T-cell (primary cell): Measurements from ENCODE around the gene ZNF853. TPM values are rescaled to one million over a fixed set of nuclear protein-coding genes. Genes with fewer than 3 reads are reported as not detected.
A peak's percentile ranks its signal among the peaks of the same experiment; 100 is the strongest.

ENCODE experiments used
- ATAC-seq, 4 experiments: fragments of 200-7000 bp in 3 of 4; fragments of 150-1000 bp in 1 of 4; cut with Tn5 transposase; replicated peaks in 1 of 4; 1 replicate in 3 of 4; 2 replicates in 1 of 4; pipeline ENCODE4 v1.10.0; 2021; ENCODE audit warnings: moderate library complexity in 3 of 4, mild to moderate bottlenecking in 2 of 4, moderate number of reproducible peaks in 1 of 4
- CTCF ChIA-PET, 2 donors: fragments of 300-600 bp; sonication (Branson Sonifier 250); formaldehyde crosslinking; loops; one replicate each; lab custom pipeline; 2022; ENCODE audit warnings: antibody characterized with exemption in 2 of 2; lab: Charles Lee
- POLR2A ChIA-PET, 2 donors: fragments of 300-600 bp; sonication (Branson Sonifier 250); formaldehyde crosslinking; loops; one replicate each; lab custom pipeline; 2022; ENCODE audit warnings: antibody characterized with exemption in 2 of 2; lab: Charles Lee
- DNase-seq, 35 experiments: peaks; one replicate each; pipeline versions ENCODE4 v3.0.0 to v3.0.0-alpha.2; 2013 to 2023
- H3K27ac ChIP-seq: one replicate; pipeline ENCODE4 v1.5.1; 2013; ENCODE audit warnings: low read length
- H3K27me3 ChIP-seq, 2 experiments: replicated peaks in 1 of 2; 1 replicate in 1 of 2; 2 replicates in 1 of 2; pipeline versions ENCODE4 v1.6.1 to v1.7.0; 2013; ENCODE audit warnings: low read length in 1 of 2, mixed read lengths in 1 of 2; ENCODE audit not compliant: control insufficient read depth in 2 of 2, insufficient read depth in 2 of 2; ENCODE audit errors: extremely low read depth in 1 of 2
- H3K36me3 ChIP-seq, 2 donors: 1 replicate in 1 of 2; 2 replicates in 1 of 2; pipeline versions ENCODE4 v1.6.1 to v1.7.0; 2013; ENCODE audit warnings: low read length in 1 of 2; ENCODE audit not compliant: control insufficient read depth in 2 of 2, insufficient read depth in 1 of 2; ENCODE audit errors: extremely low read depth in 1 of 2
- H3K4me1 ChIP-seq, 2 experiments: 1 replicate in 1 of 2; 2 replicates in 1 of 2; pipeline versions ENCODE4 v1.6.1 to v1.7.0; 2013; ENCODE audit warnings: low read length in 2 of 2, mixed read lengths in 1 of 2; ENCODE audit not compliant: insufficient read depth in 2 of 2, control insufficient read depth in 1 of 2; ENCODE audit errors: extremely low read depth in 1 of 2
- H3K4me3 ChIP-seq, 2 donors: 1 replicate in 1 of 2; 2 replicates in 1 of 2; pipeline versions ENCODE4 v1.5.1 to v1.7.0; 2013; ENCODE audit warnings: mild to moderate bottlenecking in 2 of 2, low read length in 1 of 2, moderate library complexity in 1 of 2; ENCODE audit not compliant: control insufficient read depth in 1 of 2; ENCODE audit errors: extremely low read depth in 1 of 2
- H3K9me3 ChIP-seq: 2 replicates; pipeline ENCODE4 v1.7.0; 2013
- H3K27ac Mint-ChIP-seq, 2 donors: one replicate each; pipeline ENCODE4 v1.8.0; 2020 to 2021; ENCODE audit warnings: mild to moderate bottlenecking in 2 of 2, mixed read lengths in 2 of 2
- H3K27me3 Mint-ChIP-seq, 2 donors: one replicate each; pipeline ENCODE4 v1.8.0; 2021 to 2022; ENCODE audit warnings: mixed read lengths in 2 of 2
- H3K36me3 Mint-ChIP-seq: one replicate; pipeline ENCODE4 v1.8.0; 2021; ENCODE audit warnings: mixed read lengths
- H3K4me1 Mint-ChIP-seq, 3 donors: one replicate each; pipeline ENCODE4 v1.8.0; 2020 to 2022; ENCODE audit warnings: mixed read lengths in 3 of 3, mild to moderate bottlenecking in 1 of 3
- H3K4me3 Mint-ChIP-seq, 3 donors: one replicate each; pipeline ENCODE4 v1.8.0; 2020 to 2022; ENCODE audit warnings: mild to moderate bottlenecking in 3 of 3, mixed read lengths in 3 of 3, moderate library complexity in 3 of 3
- H3K9me3 Mint-ChIP-seq, 3 donors: one replicate each; pipeline ENCODE4 v1.8.0; 2020 to 2022; ENCODE audit warnings: mixed read lengths in 3 of 3
- WGBS: methylation state at CpG from one replicate; pipeline ENCODE4 v1.1.5; 2013; ENCODE audit warnings: missing lambda C conversion rate; ENCODE audit not compliant: insufficient coverage; 5-methylcytosine and 5-hydroxymethylcytosine counted together
- total RNA-seq, 35 experiments: library from RNA in 6 of 35; stranded (reverse) in 6 of 35; fragments of 120-200 nt in 1 of 35; gene quantifications; one replicate each; pipeline versions ENCODE4 v1.2.1 to v1.2.4 and lab custom pipeline; 2013 to 2026

ZNF853 gene
- total RNA-seq, 5 donors from 2014 or later (not counting 1 experiment from before 2014, with no cell fraction given) = 3.6 to 7.6 (median 5.6) TPM

DNA sequence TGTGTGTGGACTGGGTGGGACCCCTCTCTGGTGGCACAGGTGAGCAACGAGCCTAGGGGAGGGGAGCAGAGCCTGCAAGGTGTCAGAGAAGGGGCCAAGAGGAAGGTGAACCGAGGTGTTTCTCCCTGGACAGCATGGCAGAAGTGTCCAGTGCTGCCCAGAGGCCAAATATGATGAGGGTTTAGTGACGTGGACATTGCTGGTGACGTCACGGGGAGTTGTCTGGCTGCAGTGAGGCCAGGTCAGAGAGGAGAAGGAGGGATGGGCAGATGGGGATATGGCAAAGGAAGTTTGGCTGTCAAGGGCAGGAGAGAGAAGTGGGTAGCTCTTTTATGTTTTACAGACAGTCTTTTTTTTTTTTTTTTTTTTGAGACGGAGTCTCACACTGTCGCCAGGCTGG lies 2.6 kb upstream of the ZNF853 start:
- Histone ChIP-seq H3K4me3 (no peak overlapping the region), H3K27ac (no peak overlapping the region), H3K4me1 (peaks cover 7 to 27% of the 10 kb centered on the region in 2 experiments), H3K9me3 (no peaks in the 10 kb centered on the region), H3K27me3 (peaks cover 0 to 29% of the 10 kb centered on the region in 2 experiments), H3K36me3 (peaks cover 6 to 10% of the 10 kb centered on the region in 2 donors)
- WGBS = 75% methylated on average over 5 of the region's 7 CpGs
- POLR2A ChIA-PET = interaction anchor here in 1 of 2 donors (0.6 kb wide), 1 partner anchor 1084 kb away, joined by 3 read pairs; no protein-coding TSS in a partner anchor
- peak overlapping the region in 1 of 2 donors; percentile 47 for H3K27ac Mint-ChIP-seq
- H3K27me3 Mint-ChIP-seq = peaks cover 0 to 6% of the 10 kb centered on the region in 2 donors
- H3K9me3 Mint-ChIP-seq = no peaks in the 10 kb centered on the region
- no peaks in the 10 kb centered on the region for H3K36me3 Mint-ChIP-seq
- peaks cover 13 to 18% (median 13%) of the 10 kb centered on the region in 3 donors for H3K4me1 Mint-ChIP-seq
- DNase-seq (no peak), ATAC-seq (no peak)
- peak overlapping the region in 1 of 3 donors; percentile 14 for H3K4me3 Mint-ChIP-seq
- CTCF ChIA-PET = interaction anchor here in 1 of 2 donors (0.6 to 0.7 kb wide), 2 partner anchors 20 to 414 kb away, joined by 3 read pairs; no protein-coding TSS in a partner anchor

DNA sequence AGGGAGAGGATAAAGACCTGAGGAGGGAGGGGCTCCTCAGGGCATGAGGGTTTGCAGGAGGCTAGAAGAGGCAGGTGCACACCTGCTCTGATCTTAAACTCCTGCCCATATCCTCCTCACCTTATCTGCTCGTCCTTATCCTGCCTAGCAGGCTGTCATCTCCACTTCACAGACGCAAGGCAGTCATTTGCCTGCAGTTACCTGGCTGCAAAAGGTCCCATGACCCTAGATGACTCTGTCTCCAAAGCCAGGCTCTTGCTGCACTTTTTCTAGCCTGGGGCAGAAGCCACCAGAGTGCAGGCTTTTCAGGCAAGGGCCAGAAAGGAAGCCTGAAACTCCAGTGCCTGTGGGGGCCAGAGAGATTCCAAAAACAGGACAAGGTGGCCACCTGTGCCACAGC lies 1.7 kb upstream of the ZNF853 start:
- peaks cover 0 to 5% of the 10 kb centered on the region in 2 donors for H3K36me3 ChIP-seq
- peaks cover 0 to 29% of the 10 kb centered on the region in 2 experiments for H3K27me3 ChIP-seq
- Mint-ChIP-seq H3K27me3 (peaks cover 0 to 6% of the 10 kb centered on the region in 2 donors), H3K4me1 (peaks cover 16 to 21% (median 16%) of the 10 kb centered on the region in 3 donors), H3K36me3 (no peaks in the 10 kb centered on the region), H3K4me3 (peak overlapping the region in 2 of 3 donors; percentile 49 to 86), H3K27ac (no peak overlapping the region), H3K9me3 (no peaks in the 10 kb centered on the region)
- no peak for ATAC-seq
- no peaks in the 10 kb centered on the region for H3K9me3 ChIP-seq
- DNase-seq = no peak
- H3K4me1 ChIP-seq = peaks cover 7 to 27% of the 10 kb centered on the region in 2 experiments
- WGBS = 42% methylated on average over 2 of the region's 2 CpGs
- H3K27ac ChIP-seq = no peak overlapping the region
- H3K4me3 ChIP-seq = no peak overlapping the region
- POLR2A ChIA-PET = no interaction called here
- CTCF ChIA-PET = no interaction called here

DNA sequence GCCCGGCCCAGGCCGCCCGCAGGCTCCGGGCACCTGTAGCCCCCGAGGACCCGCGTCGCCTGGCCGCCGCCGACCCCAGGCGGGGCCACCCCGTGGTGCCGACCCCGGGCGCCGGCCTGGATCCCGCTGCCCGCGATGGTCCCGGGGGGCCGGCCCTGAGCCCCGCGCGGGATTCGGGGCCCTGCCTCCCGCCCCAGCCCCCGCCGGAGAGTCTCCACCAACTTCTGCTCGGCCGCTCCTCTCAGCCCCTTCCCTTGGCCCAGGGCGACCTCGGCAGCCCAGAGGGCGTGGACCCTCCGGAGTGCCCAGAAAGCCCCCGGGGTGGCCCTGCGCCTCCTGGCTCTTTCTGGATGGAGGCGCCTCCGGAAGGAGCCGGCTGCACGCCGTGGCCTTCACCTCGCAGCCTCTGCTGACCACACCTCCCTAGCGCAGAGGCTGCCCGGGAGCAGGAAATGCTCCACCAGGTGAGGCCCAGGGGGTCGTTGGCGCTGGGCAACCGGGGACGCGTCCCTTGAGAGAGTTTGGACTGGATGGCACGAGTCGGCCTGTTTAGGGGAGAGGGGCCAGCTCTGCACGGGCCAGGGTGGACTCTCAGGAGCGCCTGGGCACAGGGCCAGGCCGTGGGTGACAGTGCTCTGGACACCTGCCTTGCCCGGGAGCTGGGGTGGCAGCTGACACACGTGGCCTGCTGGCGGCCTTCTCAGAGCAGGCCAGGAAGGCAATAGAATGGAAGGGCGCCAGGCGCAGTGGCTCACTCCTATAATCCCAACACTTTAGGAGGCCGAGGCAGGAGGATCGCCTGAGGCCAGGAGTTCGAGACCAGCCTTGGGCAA lies 529 bp downstream of the ZNF853 start:
- no peak for DNase-seq

DNA sequence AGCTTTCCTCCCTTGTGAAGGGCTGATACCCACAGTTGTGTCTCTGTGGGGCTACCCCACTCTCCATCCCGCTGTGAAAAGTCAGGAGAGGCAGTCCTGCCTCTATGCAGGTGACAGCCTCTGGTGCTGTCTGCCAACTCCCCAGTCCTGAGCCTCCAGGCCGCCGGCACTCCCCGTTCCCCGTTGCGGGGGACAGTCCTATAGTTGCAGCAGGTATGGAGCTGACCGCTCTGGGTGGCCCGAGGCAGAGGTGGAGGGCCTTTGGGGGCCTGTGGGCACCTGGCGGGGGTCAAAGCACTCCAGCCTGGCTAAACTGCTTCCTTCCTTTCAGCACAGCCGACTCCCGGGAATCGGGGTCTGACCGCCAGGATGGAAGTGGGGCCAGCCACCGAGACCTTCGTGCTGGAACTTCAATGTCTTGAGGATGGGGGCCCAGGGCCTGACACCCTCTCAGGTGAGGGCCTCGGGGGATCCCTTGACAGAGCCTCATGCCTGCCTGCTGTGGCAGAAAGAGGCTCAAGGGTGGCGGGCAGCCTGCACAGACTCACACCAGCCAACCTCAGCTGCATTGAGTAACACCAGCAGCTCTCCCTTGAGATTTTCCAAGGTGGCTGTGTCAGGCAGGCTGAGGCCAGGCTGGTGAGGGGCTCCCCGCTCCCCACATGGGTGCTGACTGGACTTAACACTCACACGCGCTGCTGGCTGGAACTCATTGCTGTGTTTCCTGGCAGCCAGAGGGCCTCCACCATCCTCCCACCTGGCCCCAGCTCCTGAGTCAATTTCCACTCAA lies 1.6 kb downstream of the ZNF853 start:
- POLR2A ChIA-PET = no interaction called here
- Histone ChIP-seq H3K9me3 (no peaks in the 10 kb centered on the region), H3K4me1 (peaks cover 11 to 56% of the 10 kb centered on the region in 2 experiments), H3K27ac (no peak overlapping the region), H3K27me3 (peaks cover 0 to 29% of the 10 kb centered on the region in 2 experiments), H3K4me3 (no peak overlapping the region), H3K36me3 (no peaks in the 10 kb centered on the region)
- DNase-seq = no peak
- peaks cover 8% of the 10 kb centered on the region for H3K36me3 Mint-ChIP-seq
- WGBS = 96% methylated on average over 10 of the region's 20 CpGs
- peaks cover 0 to 6% of the 10 kb centered on the region in 2 donors for H3K27me3 Mint-ChIP-seq
- CTCF ChIA-PET = no interaction called here
- no peak for ATAC-seq
- peaks cover 42 to 44% (median 42%) of the 10 kb centered on the region in 3 donors for H3K4me1 Mint-ChIP-seq
- peak overlapping the region in 1 of 2 donors; percentile 37 for H3K27ac Mint-ChIP-seq
- no peaks in the 10 kb centered on the region for H3K9me3 Mint-ChIP-seq
- peak overlapping the region; percentile 59 to 75 (median 70) for H3K4me3 Mint-ChIP-seq

More for the DNA sequence above, 529 bp downstream of the ZNF853 start:
- peak; percentile 14 to 34 (median 22) for ATAC-seq
- peaks cover 33 to 42% (median 33%) of the 10 kb centered on the region in 3 donors for H3K4me1 Mint-ChIP-seq
- Histone ChIP-seq H3K27ac (no peak overlapping the region), H3K27me3 (peaks cover 0 to 29% of the 10 kb centered on the region in 2 experiments), H3K9me3 (no peaks in the 10 kb centered on the region), H3K36me3 (no peaks in the 10 kb centered on the region), H3K4me1 (peaks cover 11 to 45% of the 10 kb centered on the region in 2 experiments), H3K4me3 (peak overlapping the region; percentile 36 to 54)
- H3K4me3 Mint-ChIP-seq = peak overlapping the region; percentile 57 to 70 (median 65)
- H3K27me3 Mint-ChIP-seq = peaks cover 0 to 6% of the 10 kb centered on the region in 2 donors
- H3K9me3 Mint-ChIP-seq = no peaks in the 10 kb centered on the region
- WGBS = 8% methylated on average over 53 of the region's 63 CpGs
- CTCF ChIA-PET = no interaction called here
- H3K27ac Mint-ChIP-seq = no peak overlapping the region
- POLR2A ChIA-PET = no interaction called here
- H3K36me3 Mint-ChIP-seq = no peaks in the 10 kb centered on the region

DNA sequence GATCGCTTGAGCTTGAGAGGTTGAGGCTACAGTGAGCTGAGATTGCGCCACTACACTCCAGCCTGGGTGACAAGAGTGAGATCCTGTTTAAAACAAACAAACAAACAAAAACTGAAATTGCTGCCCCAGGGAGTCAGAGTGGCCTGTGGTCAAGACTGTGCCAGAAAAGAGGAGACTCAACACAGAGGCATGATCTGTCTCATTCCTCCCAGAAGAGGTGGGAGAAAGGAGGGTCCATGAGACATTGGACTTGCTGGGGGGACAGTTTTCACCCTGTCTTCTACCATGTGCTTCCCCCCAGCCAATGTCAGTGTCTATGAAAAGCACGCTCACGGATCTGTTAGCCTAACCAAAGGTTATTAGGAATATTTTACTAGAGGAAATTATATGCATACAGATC lies 3.2 kb downstream of the ZNF853 start:
- peaks cover 45 to 50% (median 48%) of the 10 kb centered on the region in 3 donors for H3K4me1 Mint-ChIP-seq

DNA sequence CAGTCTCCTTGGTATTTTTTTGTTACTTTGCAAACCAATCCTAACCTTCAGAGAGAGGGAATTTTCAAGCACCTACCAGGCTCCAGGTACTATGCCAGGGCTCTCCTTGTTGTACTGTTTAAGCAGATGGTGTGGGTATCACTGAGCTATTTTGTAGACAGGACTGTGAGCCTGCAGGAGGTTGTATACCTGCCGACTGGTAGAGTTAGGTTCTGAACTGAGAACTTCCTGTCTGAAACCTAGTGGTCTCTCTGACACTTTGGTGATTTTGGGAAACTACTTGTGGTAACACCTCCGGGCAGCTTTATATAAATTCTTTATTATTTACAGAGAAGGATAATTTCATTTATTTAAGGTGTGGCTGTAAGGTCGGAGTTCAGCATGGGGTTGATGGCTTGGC lies 4.6 kb downstream of the ZNF853 start:
- peaks cover 48 to 56% (median 56%) of the 10 kb centered on the region in 3 donors for H3K4me1 Mint-ChIP-seq
- POLR2A ChIA-PET = interaction anchor here in 1 of 2 donors (0.6 kb wide), 1 partner anchor 48 kb away, joined by 5 read pairs; no protein-coding TSS in a partner anchor
- peak overlapping the region; percentile 1 to 89 for H3K27ac Mint-ChIP-seq
- no peaks in the 10 kb centered on the region for H3K9me3 Mint-ChIP-seq
- no peak for DNase-seq
- H3K27me3 Mint-ChIP-seq = peaks cover 0 to 2% of the 10 kb centered on the region in 2 donors
- WGBS = no CpG with 5 or more reads among the region's 3 CpGs
- H3K4me1 ChIP-seq = peaks cover 17 to 67% of the 10 kb centered on the region in 2 experiments
- no peaks in the 10 kb centered on the region for H3K9me3 ChIP-seq
- H3K27me3 ChIP-seq = peaks cover 0 to 10% of the 10 kb centered on the region in 2 experiments
- H3K4me3 Mint-ChIP-seq = peak overlapping the region in 1 of 3 donors; percentile 59
- peaks cover 8% of the 10 kb centered on the region for H3K36me3 Mint-ChIP-seq
- no peaks in the 10 kb centered on the region for H3K36me3 ChIP-seq
- H3K4me3 ChIP-seq = no peak overlapping the region
- CTCF ChIA-PET = interaction anchor here in 1 of 2 donors (0.5 kb wide), 1 partner anchor 18 kb away, joined by 3 read pairs; no protein-coding TSS in a partner anchor
- peak overlapping the region; percentile 14 for H3K27ac ChIP-seq
- peak in 3 of 4 experiments; percentile 23 to 38 (median 34) for ATAC-seq

More for the DNA sequence above, 3.2 kb downstream of the ZNF853 start:
- peaks cover 8% of the 10 kb centered on the region for H3K36me3 Mint-ChIP-seq
- POLR2A ChIA-PET = no interaction called here
- H3K27me3 Mint-ChIP-seq = peaks cover 0 to 6% of the 10 kb centered on the region in 2 donors
- Histone ChIP-seq H3K27ac (no peak overlapping the region), H3K9me3 (no peaks in the 10 kb centered on the region), H3K4me1 (peaks cover 13 to 66% of the 10 kb centered on the region in 2 experiments), H3K4me3 (no peak overlapping the region), H3K27me3 (peaks cover 0 to 22% of the 10 kb centered on the region in 2 experiments), H3K36me3 (no peaks in the 10 kb centered on the region)
- peak overlapping the region in 1 of 2 donors; percentile 16 for H3K27ac Mint-ChIP-seq
- ATAC-seq (no peak), DNase-seq (no peak)
- H3K4me3 Mint-ChIP-seq = no peak overlapping the region
- WGBS = no CpG with 5 or more reads among the region's 4 CpGs
- no peaks in the 10 kb centered on the region for H3K9me3 Mint-ChIP-seq
- CTCF ChIA-PET = no interaction called here
